ENCODE results near the gene LGALS8.

GRCh38 chr1:236541710-236542109 lies 17.9 kb downstream of the LGALS8 start:
- TF ChIP-seq CTCF (conservative IDR thresholded peaks at IDR 0.05; ENCODE audit: low read depth, low read length): no peak
- TF ChIP-seq EZH2 (IDR thresholded peaks at IDR 0.05; ENCODE audit: low read length, unreplicated experiment): no peak
